HG02571 (cell line): ENCODE results near the gene PCED1B.
A peak's percentile ranks its signal among the peaks of the same experiment; 100 is the strongest.
"Not testable (repeated sequence)": the region's sequence is repeated elsewhere in the genome, so short reads cannot be mapped to it uniquely, and the experiment has no call there.

Source experiments
- ATAC-seq: cut with Tn5 transposase; IDR thresholded peaks from one replicate; pipeline ENCODE4 v1.9.1; 2021; ENCODE audit warnings: mild to moderate bottlenecking, moderate library complexity; ENCODE audit not compliant: unreplicated experiment

PCED1B gene

DNA sequence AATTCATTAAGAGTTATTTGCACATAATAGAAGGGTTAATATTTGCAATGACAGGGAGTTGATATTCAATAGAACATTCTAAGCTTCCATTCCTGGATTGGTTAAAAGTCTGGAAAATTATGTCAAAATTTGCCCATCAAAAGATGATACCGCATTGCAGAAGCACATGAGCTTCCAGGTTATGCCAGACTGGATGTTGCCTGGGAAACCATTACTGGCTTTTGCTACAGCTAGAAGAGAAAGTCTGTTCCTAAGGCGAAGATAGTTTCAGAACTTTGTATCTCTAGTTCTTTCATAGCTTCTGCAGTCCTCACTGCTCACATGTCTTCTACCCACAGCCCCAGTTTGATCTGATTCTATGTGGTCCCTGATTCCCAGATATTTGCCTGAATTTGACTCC is 122.8 kb downstream of the PCED1B start:
- no peak for ATAC-seq

DNA sequence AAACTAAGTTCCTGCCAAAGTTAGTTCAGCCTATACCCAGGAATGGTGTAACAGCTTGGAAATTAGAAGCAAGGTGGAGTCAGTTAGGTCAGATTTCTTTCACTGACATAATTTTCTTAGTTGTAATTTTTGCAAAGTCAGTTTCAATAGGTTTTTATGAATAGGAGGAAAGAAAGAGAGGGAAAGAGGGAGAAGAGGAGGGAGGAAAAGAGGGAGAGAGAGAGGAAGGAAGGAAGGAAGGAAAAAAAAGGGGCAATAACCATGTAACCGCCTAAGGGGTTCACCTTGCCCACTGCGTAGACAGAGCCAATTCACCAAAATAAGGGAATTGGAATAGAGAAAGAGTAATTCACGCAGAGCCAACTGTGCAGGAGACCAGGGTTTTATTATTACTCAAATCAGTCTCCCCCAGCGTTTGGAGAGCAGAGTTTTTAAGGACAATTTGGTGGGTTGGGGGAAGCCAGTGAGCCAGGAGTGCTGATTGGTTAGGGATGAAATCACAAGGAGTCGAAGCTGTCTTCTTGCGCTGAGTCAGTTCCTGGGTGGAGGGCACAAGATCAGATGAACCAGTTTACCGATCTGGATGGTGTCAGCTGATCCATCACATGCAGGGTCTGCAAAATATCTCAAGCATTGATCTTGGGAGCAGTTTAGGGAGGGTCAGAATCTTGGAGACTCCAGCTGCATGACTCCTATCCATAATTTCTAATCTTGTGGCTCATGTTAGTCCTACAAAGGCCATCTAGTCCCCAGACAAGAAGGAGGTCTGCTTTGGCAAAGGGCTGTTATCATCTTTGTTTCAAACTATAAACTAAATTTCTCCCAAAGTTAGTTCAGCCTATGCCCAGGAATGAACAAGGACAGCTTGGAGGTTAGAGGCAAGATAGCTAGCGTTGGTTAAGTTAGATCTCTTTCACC is 126.4 kb downstream of the PCED1B start:
- no peak for ATAC-seq

DNA sequence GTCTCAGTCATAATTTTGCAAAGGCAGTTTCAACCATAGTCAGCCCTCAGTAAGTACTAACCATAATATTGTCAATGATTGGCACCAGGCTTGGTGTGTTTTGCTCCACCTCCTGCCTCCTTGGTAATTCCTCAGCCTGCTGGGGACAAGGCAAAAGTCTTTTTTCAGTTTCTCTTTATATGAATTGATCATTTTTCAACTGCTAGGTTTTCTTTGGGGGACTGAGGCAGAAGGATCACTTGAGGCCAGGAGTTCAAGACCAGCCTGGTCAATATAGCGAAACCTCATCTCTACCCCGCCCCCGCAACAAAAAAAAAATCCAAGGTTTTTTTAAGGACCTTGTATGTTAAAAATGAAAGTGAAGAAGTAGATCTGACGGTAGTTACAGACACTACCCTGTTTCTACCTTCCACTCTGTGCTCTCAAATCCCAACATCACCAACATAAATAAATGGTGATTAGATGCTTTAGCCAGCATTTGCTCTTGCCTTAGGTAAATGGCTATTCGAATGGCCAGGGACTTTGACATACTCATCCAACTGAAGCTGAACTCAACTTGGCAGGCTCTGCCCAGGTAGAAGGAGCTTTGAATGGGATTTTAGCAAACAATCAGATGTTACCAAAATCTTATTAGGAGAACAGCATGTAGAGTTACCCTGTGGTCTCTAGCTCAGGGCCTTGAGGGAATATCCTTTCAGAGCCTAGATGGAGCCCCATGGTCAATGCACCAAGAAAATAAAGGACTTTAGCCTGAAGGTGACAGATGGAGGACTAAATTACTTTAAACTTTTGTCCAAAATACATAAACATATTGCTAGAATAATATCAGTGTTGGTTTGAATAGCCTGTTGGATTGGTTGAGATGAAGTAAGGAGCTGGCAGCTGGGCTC is 127.3 kb downstream of the PCED1B start:
- no peak for ATAC-seq

DNA sequence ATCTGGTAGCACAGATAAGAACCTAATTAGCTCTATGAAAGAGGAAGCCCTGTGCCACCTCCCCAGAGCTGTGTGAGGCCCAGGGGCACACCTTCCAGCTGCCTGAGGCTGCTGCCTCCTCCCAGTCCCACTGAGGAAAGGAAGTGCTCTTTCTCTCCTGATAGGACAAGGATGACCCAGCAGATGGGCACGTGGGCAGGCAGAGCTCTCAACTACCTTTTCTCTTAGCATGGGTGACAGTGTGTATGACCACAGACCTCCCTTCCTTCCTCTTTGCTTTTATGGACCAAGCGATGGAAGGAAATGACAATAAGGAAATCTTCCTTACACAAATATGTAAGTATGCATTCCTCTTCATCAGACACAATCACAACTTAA is 127.9 kb downstream of the PCED1B start:
- peak; percentile 61 for ATAC-seq

DNA sequence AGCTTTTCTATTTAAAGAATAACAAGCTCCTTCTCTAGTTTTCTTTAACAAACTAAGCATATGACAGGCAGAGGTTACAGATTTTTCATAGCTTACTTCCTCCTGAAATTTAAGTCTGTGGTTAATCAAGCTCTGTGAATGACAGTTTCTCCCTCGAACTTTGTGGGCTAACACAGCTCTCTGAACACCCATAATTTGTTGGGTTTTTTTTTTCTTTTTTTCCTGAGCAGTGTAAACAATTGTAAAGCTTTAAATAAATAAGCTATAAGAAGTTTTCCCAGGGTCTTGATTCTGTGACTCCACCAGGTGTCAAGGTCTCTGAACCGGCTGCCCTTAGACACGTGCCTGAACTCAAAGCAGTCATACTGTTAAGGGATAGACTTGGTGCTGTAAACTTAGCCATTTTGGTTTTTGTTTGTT is 128.4 kb downstream of the PCED1B start:
- ATAC-seq: peak; percentile 77

DNA sequence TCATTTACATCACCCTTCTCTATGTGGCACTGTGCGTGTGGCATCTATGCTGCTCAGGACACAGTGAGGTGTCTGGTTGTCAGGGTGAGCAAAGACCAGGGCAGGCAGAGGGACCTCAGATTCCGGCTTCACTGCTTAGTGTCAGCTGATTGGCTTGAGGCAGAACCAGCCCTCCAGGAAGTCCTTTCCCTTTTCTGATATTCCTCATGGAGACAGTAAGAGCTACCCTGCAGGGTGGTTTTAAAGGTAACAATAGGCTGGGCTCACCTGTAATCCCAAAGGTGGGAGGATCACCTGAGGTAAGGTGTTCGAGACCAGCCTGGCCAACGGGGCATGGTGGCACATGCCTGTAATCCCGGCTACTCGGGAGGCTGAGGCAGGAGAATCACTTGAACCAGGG is 129.6 kb downstream of the PCED1B start:
- no peak for ATAC-seq

DNA sequence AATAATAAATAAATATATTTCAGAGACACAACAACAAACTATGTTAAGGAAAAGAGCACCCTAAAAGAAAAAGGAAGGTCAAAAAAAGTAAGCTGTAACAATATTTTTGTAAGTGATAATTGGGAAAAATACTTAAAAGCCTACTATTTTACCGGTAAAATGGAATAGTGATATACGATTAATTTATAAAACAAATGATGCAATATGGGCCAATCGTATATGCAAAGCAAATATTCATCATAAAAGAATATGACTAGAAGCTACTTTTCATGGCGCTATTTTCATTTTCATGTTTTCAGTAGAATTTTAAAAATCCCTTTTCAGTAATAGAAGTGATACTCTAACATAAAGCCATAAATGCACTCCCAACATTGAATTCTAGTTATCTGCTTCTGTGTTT is 131.4 kb downstream of the PCED1B start:
- ATAC-seq: no peak

GRCh38 chr12:47212701-47213039 is 133.2 kb downstream of the PCED1B start:
- no peak for ATAC-seq

DNA sequence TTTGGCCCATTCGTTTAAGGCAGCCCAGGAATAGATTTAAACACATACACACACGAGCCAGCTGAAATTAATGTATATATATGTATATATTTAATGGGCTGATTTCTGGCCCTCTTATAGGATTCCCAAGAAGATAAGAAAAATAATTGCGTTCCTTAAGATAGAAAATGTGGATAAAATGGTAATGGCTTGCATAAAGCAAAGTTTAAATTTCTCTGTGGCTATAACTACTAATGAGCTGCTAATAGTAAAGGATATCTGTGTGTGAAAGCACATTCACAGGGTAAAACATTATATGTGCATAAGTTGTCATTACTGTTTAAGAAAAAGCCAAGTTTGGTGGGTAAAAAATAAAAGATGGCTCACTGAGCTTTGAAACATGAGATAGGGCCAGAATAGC is 134.0 kb downstream of the PCED1B start:
- no peak for ATAC-seq

GRCh38 chr12:47214001-47214619 is 134.7 kb downstream of the PCED1B start:
- ATAC-seq: no peak

DNA sequence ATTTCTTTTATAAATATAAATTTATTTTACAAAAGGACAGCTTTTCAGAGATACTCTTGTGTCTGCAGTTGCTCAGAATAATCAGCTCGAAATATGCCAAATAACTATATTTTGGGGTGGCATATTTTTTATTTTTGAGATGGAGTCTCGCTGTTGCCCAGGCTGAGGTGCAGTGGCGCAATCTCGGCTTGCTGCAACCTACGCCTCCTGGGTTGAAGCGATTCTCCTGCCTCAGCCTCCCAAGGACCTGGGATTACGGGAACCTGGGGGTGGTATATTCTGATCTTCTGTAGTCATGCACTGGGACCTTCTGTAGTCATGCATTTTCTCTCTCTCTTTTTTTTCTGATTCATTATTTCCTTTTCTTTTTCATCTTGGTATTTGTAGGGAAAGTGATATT is 135.3 kb downstream of the PCED1B start:
- no peak for ATAC-seq

DNA sequence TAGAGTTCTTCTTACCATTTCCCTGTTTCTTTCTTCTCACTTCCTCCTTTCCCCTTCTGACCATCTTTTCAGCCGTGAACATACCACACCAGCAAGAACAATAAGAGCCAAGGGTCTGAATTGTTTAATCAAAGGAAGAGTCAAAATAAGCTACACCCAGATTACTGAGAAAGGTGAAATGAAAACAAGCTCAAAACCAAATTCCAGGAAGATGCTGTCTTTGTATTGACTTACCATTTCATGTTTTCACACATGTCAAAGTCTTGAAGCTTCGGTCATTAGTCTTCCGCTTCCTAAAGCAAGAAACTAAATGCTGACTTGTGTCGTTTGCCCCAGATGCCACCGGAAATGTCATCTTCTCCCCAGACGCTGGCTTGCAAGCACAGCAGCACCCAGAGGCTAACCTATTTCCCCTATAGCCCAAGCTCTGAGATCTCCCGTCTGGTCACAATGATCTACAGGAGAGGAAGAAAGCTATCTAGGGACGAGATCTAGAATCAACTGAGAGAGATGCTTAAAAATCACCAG is 136.8 kb downstream of the PCED1B start:
- ATAC-seq: peak; percentile 66

DNA sequence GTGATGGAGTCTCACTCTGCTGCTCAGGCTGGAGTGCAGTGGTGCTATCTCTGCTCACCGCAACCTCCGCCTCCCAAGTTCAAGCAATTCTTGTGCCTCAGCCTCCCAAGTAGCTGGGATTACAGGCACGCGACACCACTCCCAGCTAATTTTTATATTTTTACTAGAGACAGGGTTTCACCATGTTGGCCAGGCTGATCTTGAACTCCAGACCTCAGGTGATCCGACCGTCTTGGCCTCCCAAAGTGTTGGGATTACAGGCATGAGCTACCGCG is 138.1 kb downstream of the PCED1B start:
- ATAC-seq: not testable (repeated sequence)

- peak; percentile 39 for ATAC-seq
These were observed 138.8 kb downstream of the PCED1B start for GRCh38 chr12:47218191-47218654.

DNA sequence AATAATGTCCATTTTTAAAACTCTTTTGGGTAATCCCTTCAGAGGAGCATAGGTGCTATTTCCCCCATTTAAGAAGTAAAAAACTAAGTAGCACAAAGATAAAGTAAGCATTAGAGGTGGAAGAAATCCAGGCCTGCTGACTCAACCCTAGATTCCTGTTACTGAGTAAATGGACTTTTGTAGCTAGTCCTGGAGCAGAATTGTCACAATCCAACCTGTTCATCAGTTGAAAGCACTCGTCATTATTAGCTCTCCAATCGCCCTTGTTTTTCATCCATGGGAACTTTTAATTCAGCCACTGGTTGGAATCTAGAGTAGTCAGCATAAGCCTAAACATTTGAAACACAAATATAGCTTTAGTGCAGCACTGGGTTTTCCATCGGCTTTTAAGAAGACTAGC is 139.8 kb downstream of the PCED1B start:
- no peak for ATAC-seq

- no peak for ATAC-seq
These were observed 142.0 kb downstream of the PCED1B start for GRCh38 chr12:47221256-47222023.

DNA sequence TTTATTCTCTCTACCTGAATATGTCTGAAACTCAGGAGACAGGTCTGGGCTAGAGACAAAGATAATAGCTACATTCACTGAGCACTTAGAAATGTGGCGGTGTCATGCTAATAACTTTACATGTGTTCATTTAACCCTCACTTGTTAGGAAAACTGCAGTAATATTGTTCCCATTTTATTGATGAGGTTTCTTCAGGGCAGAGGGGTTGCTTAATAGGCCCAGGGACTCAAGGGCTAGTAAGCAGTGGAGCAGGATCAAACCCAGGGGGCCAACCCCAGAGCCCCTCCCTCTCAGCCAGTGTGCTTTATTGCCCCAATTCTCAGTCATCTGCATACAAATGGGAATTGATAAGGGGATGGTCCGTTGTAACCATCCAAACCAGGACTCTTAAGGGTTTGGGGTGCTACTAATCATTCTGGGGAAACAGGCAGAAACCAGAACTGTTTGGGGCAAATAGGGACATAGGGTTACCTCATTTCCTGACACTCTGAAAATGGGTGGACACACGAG is 143.2 kb downstream of the PCED1B start:
- no peak for ATAC-seq

DNA sequence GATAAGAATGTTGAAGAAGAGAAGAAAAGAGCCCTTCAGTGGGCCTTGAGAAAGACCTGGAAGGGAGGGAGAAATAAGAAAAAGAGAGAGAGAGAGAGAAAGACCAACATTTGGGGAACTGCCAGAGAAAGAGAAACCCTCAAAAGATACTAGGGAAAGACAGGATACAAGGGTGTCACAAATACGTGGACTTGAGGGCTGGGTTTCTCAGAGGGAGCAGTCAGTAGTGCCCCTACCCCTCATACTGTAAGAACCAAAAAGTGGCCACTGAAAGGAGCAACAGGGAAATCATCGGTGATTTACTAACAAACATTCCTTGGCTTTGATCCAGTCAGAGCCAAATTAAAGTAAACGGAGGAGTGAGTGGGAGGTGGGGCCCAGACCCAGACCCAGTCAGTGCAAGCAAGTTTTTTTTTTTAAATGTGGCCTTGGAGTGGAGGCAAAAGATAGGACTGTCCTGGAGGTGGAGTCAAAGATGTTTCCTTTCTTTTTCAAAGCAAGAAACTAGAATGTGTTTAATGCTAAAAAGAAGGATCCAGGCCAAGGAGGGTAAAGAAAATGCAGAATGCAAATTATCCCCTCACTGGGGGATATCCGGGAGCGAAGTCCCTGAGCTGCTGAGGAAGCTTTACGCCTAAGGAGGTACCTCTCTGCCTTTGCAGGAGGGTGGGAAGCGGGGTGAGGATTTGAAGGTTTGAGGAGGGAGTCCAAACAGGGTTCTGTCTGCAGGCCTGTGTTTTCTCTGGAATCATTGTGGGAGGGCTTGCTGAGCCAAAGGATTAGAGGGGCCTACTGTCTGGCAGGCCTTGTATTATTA is 143.8 kb downstream of the PCED1B start:
- ATAC-seq: no peak

- no peak for ATAC-seq
These were observed 144.4 kb downstream of the PCED1B start for GRCh38 chr12:47223848-47224213.
